WI38 (cell line): Measurements from ENCODE around the gene MMP23B.
A peak's percentile ranks its signal among the peaks of the same experiment; 100 is the strongest.

Source experiments
- H3K4me3 ChIP-seq: 2 replicates; pipeline ENCODE4 v1.5.1; 2011; ENCODE audit warnings: low read depth, mild to moderate bottlenecking, control low read depth, low read length
- CTCF ChIP-seq: IDR thresholded peaks from 2 replicates; pipeline ENCODE4 v1.5.1; 2012; ENCODE audit warnings: low read depth, mild to moderate bottlenecking, control low read depth, low read length

Gene MMP23B

GRCh38 chr1:1613509-1614082, 18.4 kb upstream of the MMP23B start:
- H3K4me3 ChIP-seq = peak overlapping the region; percentile 83; the same call in 1 of the 2 replicates

GRCh38 chr1:1614204-1614953, 17.6 kb upstream of the MMP23B start:
- TF ChIP-seq CTCF = no peak
- H3K4me3 ChIP-seq = peak overlapping the region; percentile 83

More at GRCh38 chr1:1613509-1614082, 18.4 kb upstream of the MMP23B start:
- no peak for TF ChIP-seq CTCF

- H3K4me3 ChIP-seq = peak overlapping the region; percentile 83
- TF ChIP-seq CTCF = no peak
These were observed 17.1 kb upstream of the MMP23B start for GRCh38 chr1:1614954-1615255.

- H3K4me3 ChIP-seq = peak within 1 kb of the TSS; percentile 83
- no peak for TF ChIP-seq CTCF
These were observed 16.5 kb upstream of the MMP23B start, which contains the start of gene MIB2 for GRCh38 chr1:1615256-1616044. Gene MIB2 (plus strand): TSS chr1:1615500. CDS start chr1:1623453, 7,953 bp downstream.

GRCh38 chr1:1616045-1616790, 15.8 kb upstream of the MMP23B start:
- H3K4me3 ChIP-seq = peak overlapping the region; percentile 83
- TF ChIP-seq CTCF = no peak

- TF ChIP-seq CTCF = no peak
- peak overlapping the region; percentile 83 for H3K4me3 ChIP-seq
These were observed 15.1 kb upstream of the MMP23B start for GRCh38 chr1:1616838-1617237.
